RWPE2 (cell line): ENCODE results near the gene GALNT17.

Source experiments
- ATAC-seq: fragments of 200-7000 bp; cut with Tn5 transposase; 3 replicates; pipeline ENCODE4 v1.9.1; 2021; ENCODE audit warnings: low read depth
- DNase-seq: peaks from one replicate; pipeline ENCODE4 v3.0.0-alpha.2; 2020; ENCODE audit warnings: low spot score
- H3K27ac ChIP-seq: fragments of 450-650 bp; 2 replicates; pipeline ENCODE4 v1.5.1; 2017; ENCODE audit warnings: mild to moderate bottlenecking; ENCODE audit not compliant: poor library complexity, severe bottlenecking
- H3K27me3 ChIP-seq: fragments of 250-450 bp; sonication (Bioruptor Pico); 2 replicates; pipeline ENCODE4 v1.5.1; 2021; ENCODE audit warnings: mild to moderate bottlenecking, moderate library complexity; ENCODE audit not compliant: insufficient read depth, poor library complexity, severe bottlenecking
- H3K36me3 ChIP-seq: fragments of 250-450 bp; sonication (Bioruptor Pico); 2 replicates; pipeline ENCODE4 v1.5.1; 2020; ENCODE audit warnings: low read depth, mild to moderate bottlenecking, moderate library complexity
- H3K4me1 ChIP-seq: fragments of 250-450 bp; sonication (Bioruptor Pico); 2 replicates; pipeline ENCODE4 v1.5.1; 2021; ENCODE audit warnings: mild to moderate bottlenecking, moderate library complexity; ENCODE audit not compliant: insufficient read depth, poor library complexity, severe bottlenecking
- H3K4me3 ChIP-seq: fragments of 250-450 bp; sonication (Bioruptor Pico); 2 replicates; pipeline ENCODE4 v1.5.1; 2021; ENCODE audit warnings: mild to moderate bottlenecking, moderate library complexity; ENCODE audit not compliant: severe bottlenecking
- H3K9me3 ChIP-seq: fragments of 250-450 bp; sonication (Bioruptor Pico); 2 replicates; pipeline ENCODE4 v1.5.1; 2021; ENCODE audit warnings: mild to moderate bottlenecking, moderate library complexity; ENCODE audit not compliant: severe bottlenecking
- CTCF ChIP-seq: fragments of 450-650 bp; IDR thresholded peaks from one replicate; pipeline ENCODE4 v1.5.1; 2017; ENCODE audit warnings: mild to moderate bottlenecking, moderate library complexity; ENCODE audit not compliant: poor library complexity, severe bottlenecking

GALNT17 gene

GRCh38 chr7:71598553-71598952 is 466.6 kb downstream of the GALNT17 start:
- H3K27ac ChIP-seq, result no peak overlapping the region
- H3K4me3 ChIP-seq, result no peak overlapping the region
- no peaks in the 10 kb centered on the region for H3K36me3 ChIP-seq
- H3K9me3 ChIP-seq, result no peaks in the 10 kb centered on the region
- TF ChIP-seq CTCF, result no peak
- no peaks in the 10 kb centered on the region for H3K27me3 ChIP-seq
- no peaks in the 10 kb centered on the region for H3K4me1 ChIP-seq
- DNase-seq, result no peak
- no peak for ATAC-seq

GRCh38 chr7:71601851-71602250 is 469.9 kb downstream of the GALNT17 start:
- Histone ChIP-seq H3K27me3 (no peaks in the 10 kb centered on the region), H3K4me3 (no peak overlapping the region), H3K27ac (no peak overlapping the region), H3K9me3 (no peaks in the 10 kb centered on the region), H3K36me3 (no peaks in the 10 kb centered on the region), H3K4me1 (no peaks in the 10 kb centered on the region)
- TF ChIP-seq CTCF, result no peak
- DNase-seq, result no peak
- ATAC-seq, result no peak

- Histone ChIP-seq H3K9me3 (no peaks in the 10 kb centered on the region), H3K4me3 (no peak overlapping the region), H3K36me3 (no peaks in the 10 kb centered on the region), H3K4me1 (no peaks in the 10 kb centered on the region), H3K27me3 (no peaks in the 10 kb centered on the region), H3K27ac (no peak overlapping the region)
- TF ChIP-seq CTCF, result no peak
- no peak for DNase-seq
- no peak for ATAC-seq
Measured at GRCh38 chr7:71604818-71605414, 473.0 kb downstream of the GALNT17 start.

- no peak overlapping the region for H3K27ac ChIP-seq
- no peak for TF ChIP-seq CTCF
- H3K4me1 ChIP-seq, result no peaks in the 10 kb centered on the region
- no peak overlapping the region for H3K4me3 ChIP-seq
- H3K9me3 ChIP-seq, result no peaks in the 10 kb centered on the region
- ATAC-seq (no peak), DNase-seq (no peak)
- H3K36me3 ChIP-seq, result no peaks in the 10 kb centered on the region
- H3K27me3 ChIP-seq, result no peaks in the 10 kb centered on the region
Measured at GRCh38 chr7:71611986-71612385, 480.0 kb downstream of the GALNT17 start.

GRCh38 chr7:71612911-71613310 is 481.0 kb downstream of the GALNT17 start:
- ATAC-seq (no peak), DNase-seq (no peak)
- no peak for TF ChIP-seq CTCF
- Histone ChIP-seq H3K27me3 (no peaks in the 10 kb centered on the region), H3K9me3 (no peaks in the 10 kb centered on the region), H3K27ac (no peak overlapping the region), H3K4me1 (no peaks in the 10 kb centered on the region), H3K36me3 (no peaks in the 10 kb centered on the region), H3K4me3 (no peak overlapping the region)
